Suprapubic skin (tissue), 4 donors: Measurements from ENCODE around the gene TFPI.
"Not testable (repeated sequence)": the region's sequence is repeated elsewhere in the genome, so short reads cannot be mapped to it uniquely, and the experiment has no call there.

Source experiments
- EP300 ChIP-seq: sonication (generic); formaldehyde crosslinking; IDR thresholded peaks from one replicate; pipeline ENCODE4 v1.6.1; 2017; ENCODE audit warnings: antibody characterized with exemption
- POLR2A ChIP-seq, 2 donors: fragments of 450-650 bp; IDR thresholded peaks; one replicate each; pipeline ENCODE4 v1.6.1; 2017; ENCODE audit warnings: antibody characterized with exemption in 2 of 2, mild to moderate bottlenecking in 2 of 2, moderate library complexity in 2 of 2
- POLR2AphosphoS5 ChIP-seq, 3 donors: sonication (generic); formaldehyde crosslinking; IDR thresholded peaks; one replicate each; pipeline ENCODE4 v1.6.1; 2017; ENCODE audit warnings: antibody characterized with exemption in 3 of 3
- TF ChIP-seq, protein P1 (sequence below), 2 donors: fragments of 200-600 bp in 1 of 2; fragments of 450-650 bp in 1 of 2; sonication (generic) in 1 of 2; IDR thresholded peaks; one replicate each; pipeline ENCODE4 v1.5.1; 2016 to 2019; ENCODE audit warnings: antibody characterized with exemption in 2 of 2, mild to moderate bottlenecking in 1 of 2, moderate library complexity in 1 of 2

DNA sequence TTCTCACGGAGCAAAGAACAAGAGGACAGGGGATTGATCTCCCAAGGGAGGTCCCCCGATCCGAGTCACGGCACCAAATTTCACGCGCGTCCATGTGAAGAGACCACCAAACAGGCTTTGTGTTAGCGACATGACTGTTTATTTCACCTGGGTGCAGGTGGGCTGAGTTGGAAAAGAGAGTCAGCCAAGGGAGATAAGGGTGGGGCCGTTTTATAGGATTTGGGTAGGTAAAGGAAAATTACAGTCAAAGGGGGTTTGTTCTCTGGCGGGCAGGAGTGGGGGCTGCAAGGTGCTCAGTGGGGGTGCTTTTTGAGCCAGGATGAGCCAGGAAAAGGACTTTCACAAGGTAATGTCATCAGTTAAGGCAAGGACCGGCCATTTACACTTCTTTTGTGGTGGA lies 11.4 kb upstream of the TFPI start:
- TF ChIP-seq, protein P1, sequence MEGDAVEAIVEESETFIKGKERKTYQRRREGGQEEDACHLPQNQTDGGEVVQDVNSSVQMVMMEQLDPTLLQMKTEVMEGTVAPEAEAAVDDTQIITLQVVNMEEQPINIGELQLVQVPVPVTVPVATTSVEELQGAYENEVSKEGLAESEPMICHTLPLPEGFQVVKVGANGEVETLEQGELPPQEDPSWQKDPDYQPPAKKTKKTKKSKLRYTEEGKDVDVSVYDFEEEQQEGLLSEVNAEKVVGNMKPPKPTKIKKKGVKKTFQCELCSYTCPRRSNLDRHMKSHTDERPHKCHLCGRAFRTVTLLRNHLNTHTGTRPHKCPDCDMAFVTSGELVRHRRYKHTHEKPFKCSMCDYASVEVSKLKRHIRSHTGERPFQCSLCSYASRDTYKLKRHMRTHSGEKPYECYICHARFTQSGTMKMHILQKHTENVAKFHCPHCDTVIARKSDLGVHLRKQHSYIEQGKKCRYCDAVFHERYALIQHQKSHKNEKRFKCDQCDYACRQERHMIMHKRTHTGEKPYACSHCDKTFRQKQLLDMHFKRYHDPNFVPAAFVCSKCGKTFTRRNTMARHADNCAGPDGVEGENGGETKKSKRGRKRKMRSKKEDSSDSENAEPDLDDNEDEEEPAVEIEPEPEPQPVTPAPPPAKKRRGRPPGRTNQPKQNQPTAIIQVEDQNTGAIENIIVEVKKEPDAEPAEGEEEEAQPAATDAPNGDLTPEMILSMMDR (IDR thresholded peaks at IDR 0.05), result not testable (repeated sequence)
- TF ChIP-seq POLR2A (IDR thresholded peaks at IDR 0.05); EP300; POLR2AphosphoS5 (IDR thresholded peaks at IDR 0.05): not testable (repeated sequence)
